ENCODE measurements around the gene PCDHA12. TPM values are rescaled to one million over a fixed set of nuclear protein-coding genes. Genes with fewer than 3 reads are reported as not detected.
A peak's percentile ranks its signal among the peaks of the same experiment; 100 is the strongest.
"Not testable (repeated sequence)": the region's sequence is repeated elsewhere in the genome, so short reads cannot be mapped to it uniquely, and the experiment has no call there.

Gene PCDHA12
- total RNA-seq, 4 donors from 2014 or later = 0.05 TPM; not detected in 3

DNA sequence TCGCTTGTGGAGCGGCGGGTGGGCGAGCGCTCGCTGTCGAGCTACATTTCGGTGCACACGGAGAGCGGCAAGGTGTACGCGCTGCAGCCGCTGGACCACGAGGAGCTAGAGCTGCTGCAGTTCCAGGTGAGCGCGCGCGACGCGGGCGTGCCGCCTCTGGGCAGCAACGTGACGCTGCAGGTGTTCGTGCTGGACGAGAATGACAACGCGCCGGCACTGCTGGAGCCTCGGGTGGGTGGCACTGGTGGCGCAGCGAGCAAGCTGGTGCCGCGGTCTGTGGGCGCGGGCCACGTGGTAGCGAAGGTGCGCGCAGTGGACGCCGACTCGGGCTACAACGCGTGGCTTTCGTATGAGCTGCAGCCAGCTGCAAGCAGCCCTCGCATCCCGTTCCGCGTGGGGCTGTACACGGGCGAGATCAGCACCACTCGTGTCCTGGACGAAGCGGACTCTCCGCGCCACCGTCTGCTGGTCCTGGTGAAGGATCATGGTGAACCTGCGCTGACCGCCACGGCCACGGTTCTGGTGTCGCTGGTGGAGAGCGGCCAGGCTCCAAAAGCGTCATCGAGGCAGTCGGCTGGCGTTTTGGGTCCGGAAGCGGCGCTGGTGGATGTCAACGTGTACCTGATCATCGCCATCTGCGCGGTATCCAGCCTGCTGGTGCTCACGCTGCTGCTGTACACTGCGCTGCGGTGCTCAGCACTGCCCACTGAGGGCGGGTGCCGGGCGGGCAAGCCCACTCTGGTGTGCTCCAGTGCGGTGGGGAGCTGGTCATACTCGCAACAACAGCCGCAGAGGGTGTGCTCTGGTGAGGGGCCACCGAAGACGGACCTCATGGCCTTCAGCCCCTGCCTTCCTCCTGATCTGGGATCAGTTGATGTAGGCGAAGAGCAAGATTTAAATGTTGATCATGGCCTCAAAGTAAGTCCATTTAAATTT lies 32.0 kb upstream of the PCDHA12 start:
- H3K27me3 ChIP-seq = peaks cover 0 to 10% (median 6%) of the 10 kb centered on the region in 3 donors
- TF ChIP-seq POLR2A (IDR thresholded peaks at IDR 0.05) = no peak
- TF ChIP-seq, protein P1, sequence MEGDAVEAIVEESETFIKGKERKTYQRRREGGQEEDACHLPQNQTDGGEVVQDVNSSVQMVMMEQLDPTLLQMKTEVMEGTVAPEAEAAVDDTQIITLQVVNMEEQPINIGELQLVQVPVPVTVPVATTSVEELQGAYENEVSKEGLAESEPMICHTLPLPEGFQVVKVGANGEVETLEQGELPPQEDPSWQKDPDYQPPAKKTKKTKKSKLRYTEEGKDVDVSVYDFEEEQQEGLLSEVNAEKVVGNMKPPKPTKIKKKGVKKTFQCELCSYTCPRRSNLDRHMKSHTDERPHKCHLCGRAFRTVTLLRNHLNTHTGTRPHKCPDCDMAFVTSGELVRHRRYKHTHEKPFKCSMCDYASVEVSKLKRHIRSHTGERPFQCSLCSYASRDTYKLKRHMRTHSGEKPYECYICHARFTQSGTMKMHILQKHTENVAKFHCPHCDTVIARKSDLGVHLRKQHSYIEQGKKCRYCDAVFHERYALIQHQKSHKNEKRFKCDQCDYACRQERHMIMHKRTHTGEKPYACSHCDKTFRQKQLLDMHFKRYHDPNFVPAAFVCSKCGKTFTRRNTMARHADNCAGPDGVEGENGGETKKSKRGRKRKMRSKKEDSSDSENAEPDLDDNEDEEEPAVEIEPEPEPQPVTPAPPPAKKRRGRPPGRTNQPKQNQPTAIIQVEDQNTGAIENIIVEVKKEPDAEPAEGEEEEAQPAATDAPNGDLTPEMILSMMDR (IDR thresholded peaks at IDR 0.05 in 4 of 5, conservative IDR thresholded peaks at IDR 0.05 in 1 of 5) = no peak
- peaks cover 0 to 10% (median 0%) of the 10 kb centered on the region in 3 donors for H3K9me3 ChIP-seq
- intact Hi-C loops (cut with DNase I; ENCODE audit: low total_unique reads) = no loop called here
- H3K27ac ChIP-seq = no peak overlapping the region
- ATAC-seq (no peak), DNase-seq (no peak)
- in situ Hi-C loops (cut with MboI; ENCODE audit: low sequenced_read_pairs in 4 of 4) = no loop called here
- H3K4me1 ChIP-seq = no peaks in the 10 kb centered on the region
- no peaks in the 10 kb centered on the region for H3K36me3 ChIP-seq
- H3K4me3 ChIP-seq = no peak overlapping the region

DNA sequence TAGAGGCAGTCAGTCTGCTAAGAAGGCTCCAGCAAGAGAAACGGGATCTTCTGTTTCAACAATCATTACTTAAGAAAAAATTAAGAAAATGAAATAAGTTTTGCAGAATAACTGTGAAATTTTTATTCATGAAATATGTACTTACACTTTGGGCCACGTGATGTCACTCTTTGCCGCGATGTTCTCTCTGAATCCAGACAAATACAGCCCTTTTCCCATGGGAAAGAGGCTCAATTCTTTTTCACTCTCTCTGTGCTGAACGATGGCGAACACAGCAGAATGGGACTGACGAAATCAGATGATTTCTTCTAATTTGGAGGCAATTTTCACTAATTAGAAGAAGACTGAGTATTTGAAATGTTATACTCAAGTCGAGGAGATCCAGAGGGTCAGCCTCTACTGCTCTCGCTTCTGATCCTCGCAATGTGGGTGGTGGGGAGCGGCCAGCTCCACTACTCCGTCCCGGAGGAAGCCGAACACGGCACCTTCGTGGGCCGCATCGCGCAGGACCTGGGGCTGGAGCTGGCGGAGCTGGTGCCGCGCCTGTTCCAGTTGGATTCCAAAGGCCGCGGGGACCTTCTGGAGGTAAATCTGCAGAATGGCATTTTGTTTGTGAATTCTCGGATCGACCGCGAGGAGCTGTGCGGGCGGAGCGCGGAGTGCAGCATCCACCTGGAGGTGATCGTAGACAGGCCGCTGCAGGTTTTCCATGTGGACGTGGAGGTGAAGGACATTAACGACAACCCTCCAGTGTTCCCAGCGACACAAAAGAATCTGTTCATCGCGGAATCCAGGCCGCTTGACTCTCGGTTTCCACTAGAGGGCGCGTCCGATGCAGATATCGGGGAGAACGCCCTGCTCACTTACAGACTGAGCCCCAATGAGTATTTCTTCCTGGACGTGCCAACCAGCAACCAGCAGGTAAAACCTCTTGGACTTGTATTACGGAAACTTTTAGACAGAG lies 26.7 kb upstream of the PCDHA12 start, which contains the start of gene PCDHA9:
Gene PCDHA9 (plus strand): TSS at position 244 of the 964 bp plus-strand sequence. CDS start 114 bp downstream, at position 358.
- in situ Hi-C loops (cut with MboI; ENCODE audit: low sequenced_read_pairs in 4 of 4); H3K36me3 ChIP-seq; H3K4me1 ChIP-seq; H3K4me3 ChIP-seq; intact Hi-C loops (cut with DNase I; ENCODE audit: low total_unique reads); H3K27ac ChIP-seq; H3K9me3 ChIP-seq; ATAC-seq; DNase-seq: not testable (repeated sequence)
- peaks cover 4 to 18% (median 6%) of the 10 kb centered on the region in 3 donors for H3K27me3 ChIP-seq

DNA sequence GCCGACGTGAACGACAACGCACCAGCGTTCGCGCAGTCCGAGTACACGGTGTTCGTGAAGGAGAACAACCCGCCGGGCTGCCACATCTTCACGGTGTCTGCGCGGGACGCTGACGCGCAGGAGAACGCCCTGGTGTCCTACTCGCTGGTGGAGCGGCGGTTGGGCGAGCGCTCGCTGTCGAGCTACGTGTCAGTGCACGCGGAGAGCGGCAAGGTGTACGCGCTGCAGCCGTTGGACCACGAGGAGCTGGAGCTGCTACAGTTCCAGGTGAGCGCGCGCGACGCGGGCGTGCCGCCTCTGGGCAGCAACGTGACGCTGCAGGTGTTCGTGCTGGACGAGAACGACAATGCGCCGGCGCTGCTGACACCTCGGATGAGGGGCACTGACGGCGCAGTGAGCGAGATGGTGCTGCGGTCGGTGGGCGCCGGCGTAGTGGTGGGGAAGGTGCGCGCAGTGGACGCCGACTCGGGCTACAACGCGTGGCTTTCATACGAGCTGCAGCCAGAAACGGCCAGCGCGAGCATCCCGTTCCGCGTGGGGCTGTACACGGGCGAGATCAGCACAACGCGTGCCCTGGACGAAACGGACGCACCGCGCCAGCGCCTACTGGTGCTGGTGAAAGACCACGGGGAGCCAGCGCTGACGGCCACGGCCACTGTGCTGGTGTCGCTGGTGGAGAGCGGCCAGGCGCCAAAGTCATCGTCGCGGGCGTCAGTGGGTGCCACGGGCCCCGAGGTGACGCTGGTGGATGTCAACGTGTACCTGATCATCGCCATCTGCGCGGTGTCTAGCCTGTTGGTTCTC lies 25.1 kb upstream of the PCDHA12 start:
- H3K27ac ChIP-seq; H3K9me3 ChIP-seq; intact Hi-C loops (cut with DNase I; ENCODE audit: low total_unique reads); H3K4me3 ChIP-seq; in situ Hi-C loops (cut with MboI; ENCODE audit: low sequenced_read_pairs in 4 of 4); H3K4me1 ChIP-seq; H3K36me3 ChIP-seq; DNase-seq; ATAC-seq: not testable (repeated sequence)
- H3K27me3 ChIP-seq = peaks cover 4 to 18% (median 6%) of the 10 kb centered on the region in 3 donors

DNA sequence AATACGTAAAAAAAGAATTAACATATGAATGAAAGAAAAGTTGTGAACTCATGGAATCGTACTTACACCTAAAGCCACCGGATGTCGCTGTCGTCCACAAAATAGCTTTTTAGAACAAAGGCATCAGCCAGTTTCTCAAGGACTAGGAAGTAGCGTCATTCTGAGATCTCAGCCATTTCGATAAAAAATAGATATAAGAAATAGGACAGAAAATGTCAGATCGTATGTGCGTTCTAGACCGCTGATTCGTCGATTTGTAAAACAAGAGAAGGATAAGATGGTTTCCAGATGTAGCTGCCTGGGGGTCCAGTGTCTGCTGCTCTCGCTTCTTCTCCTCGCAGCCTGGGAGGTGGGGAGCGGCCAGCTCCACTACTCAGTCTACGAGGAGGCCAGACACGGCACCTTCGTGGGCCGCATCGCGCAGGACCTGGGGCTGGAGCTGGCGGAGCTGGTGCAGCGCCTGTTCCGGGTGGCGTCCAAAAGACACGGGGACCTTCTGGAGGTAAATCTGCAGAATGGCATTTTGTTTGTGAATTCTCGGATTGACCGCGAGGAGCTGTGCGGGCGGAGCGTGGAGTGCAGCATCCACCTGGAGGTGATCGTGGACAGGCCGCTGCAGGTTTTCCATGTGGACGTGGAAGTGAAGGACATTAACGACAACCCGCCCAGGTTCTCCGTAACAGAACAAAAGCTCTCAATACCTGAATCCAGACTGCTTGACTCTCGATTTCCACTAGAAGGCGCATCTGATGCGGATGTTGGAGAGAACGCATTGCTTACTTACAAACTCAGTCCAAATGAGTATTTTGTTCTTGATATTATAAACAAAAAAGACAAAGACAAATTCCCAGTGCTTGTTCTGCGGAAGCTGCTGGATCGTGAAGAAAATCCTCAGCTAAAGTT lies 19.1 kb upstream of the PCDHA12 start, which contains the start of gene PCDHA10:
Gene PCDHA10 (plus strand): TSS at position 126 of the 903 bp plus-strand sequence. CDS start 152 bp downstream, at position 278.
- H3K4me3 ChIP-seq = no peak within 1 kb of the TSS
- TF ChIP-seq POLR2A (IDR thresholded peaks at IDR 0.05) = no peak
- TF ChIP-seq, protein P1 (IDR thresholded peaks at IDR 0.05 in 4 of 5, conservative IDR thresholded peaks at IDR 0.05 in 1 of 5) = peak in 1 of 5 experiments; percentile 25
- H3K36me3 ChIP-seq = no peaks in the 10 kb centered on the region
- no peak for DNase-seq
- H3K4me1 ChIP-seq = no peaks in the 10 kb centered on the region
- no peaks in the 10 kb centered on the region for H3K9me3 ChIP-seq
- in situ Hi-C loops (cut with MboI; ENCODE audit: low sequenced_read_pairs in 4 of 4) = no loop called here
- H3K27me3 ChIP-seq = peaks cover 0 to 8% (median 0%) of the 10 kb centered on the region in 3 donors
- no peak within 1 kb of the TSS for H3K27ac ChIP-seq
- ATAC-seq = no peak
- intact Hi-C loops (cut with DNase I; ENCODE audit: low total_unique reads) = no loop called here
